Esophagus squamous epithelium (tissue), 4 donors: ENCODE measurements around the gene CAMTA1.

Source experiments
- CTCF ChIP-seq, 6 experiments: fragments of 450-650 bp in 4 of 6; fragments of 200-600 bp in 2 of 6; sonication (generic) in 2 of 6; IDR thresholded peaks; one replicate each; pipeline ENCODE4 v1.5.1; 2016 to 2019; ENCODE audit warnings: antibody characterized with exemption in 6 of 6, mild to moderate bottlenecking in 4 of 6, moderate library complexity in 4 of 6
- POLR2A ChIP-seq, 4 donors: fragments of 450-650 bp; IDR thresholded peaks; one replicate each; pipeline ENCODE4 v1.6.1; 2017; ENCODE audit warnings: antibody characterized with exemption in 4 of 4, mild to moderate bottlenecking in 4 of 4, moderate library complexity in 3 of 4

GRCh38 chr1:7634546-7635240 is 849.4 kb downstream of the CAMTA1 start:
- no peak for TF ChIP-seq POLR2A (IDR thresholded peaks at IDR 0.05)
- TF ChIP-seq CTCF (IDR thresholded peaks at IDR 0.05): no peak
